ENCODE measurements around the gene RBP5.

RBP5 gene

DNA sequence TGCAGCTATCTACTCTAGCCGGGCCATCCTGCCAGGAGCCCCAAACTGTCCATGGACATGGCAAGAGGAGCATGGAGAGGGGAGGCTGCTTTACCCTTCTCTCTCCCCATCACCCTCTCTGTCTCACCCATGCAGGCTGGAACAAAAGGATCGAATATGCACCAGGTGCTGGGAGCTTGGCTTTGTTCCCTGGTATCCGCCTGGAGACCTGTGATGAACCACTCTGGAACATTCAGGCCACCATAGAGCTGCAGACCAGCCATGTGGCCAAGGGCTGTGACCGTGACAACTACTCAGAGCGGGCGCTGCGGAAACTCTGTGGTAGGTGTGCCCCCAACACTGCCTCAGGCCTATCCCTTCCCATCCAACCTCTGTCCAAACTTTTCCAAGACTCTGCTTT is 7.4 kb upstream of the RBP5 start:
- peaks cover 16% of the 10 kb centered on the region for H3K4me1 Mint-ChIP-seq
- no peak overlapping the region for H3K27ac Mint-ChIP-seq
- H3K4me3 Mint-ChIP-seq = no peak overlapping the region
- no peaks in the 10 kb centered on the region for H3K9me3 Mint-ChIP-seq
- peaks cover 8% of the 10 kb centered on the region for H3K36me3 Mint-ChIP-seq
- H3K27me3 Mint-ChIP-seq = no peaks in the 10 kb centered on the region

DNA sequence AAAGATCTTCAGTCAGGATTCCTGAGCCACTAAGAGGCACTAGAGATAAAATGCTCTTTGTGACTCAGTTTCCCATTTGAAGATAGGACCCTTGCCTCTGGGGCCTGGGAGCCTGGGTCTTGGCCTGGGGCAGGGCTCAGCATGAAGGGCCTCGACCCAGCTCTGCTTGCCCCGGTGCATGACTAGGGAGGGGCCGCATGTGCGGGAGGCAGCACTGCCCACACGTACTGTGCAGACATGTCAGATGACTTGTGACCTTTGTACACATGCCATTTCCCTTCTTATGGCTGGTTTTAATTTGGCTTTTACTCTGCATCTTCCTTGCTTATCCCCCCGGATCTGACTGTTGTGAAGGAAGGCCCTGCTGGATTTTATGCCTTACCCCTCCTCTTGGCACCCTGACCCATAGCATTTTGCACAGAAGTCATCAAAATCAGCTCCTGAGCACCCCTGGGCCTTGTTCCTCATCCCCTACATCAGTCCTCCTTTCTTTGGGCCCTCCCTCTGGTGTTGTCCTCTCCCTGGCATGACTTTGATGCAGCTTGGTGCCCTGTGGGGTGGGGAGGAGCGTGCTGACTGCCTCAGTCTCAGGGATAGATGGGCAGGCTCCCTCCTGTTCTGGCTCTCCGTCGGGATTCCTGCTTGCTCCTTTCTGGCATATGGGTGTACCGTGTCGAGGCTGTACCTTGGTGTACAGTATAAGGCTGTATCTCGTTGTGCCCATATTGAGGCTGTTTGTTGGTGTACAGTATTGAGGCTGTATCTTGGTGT is 5.9 kb upstream of the RBP5 start:
- Mint-ChIP-seq H3K9me3 (no peaks in the 10 kb centered on the region), H3K27ac (no peak overlapping the region), H3K27me3 (no peaks in the 10 kb centered on the region), H3K4me3 (no peak overlapping the region), H3K4me1 (peaks cover 22% of the 10 kb centered on the region), H3K36me3 (peaks cover 8% of the 10 kb centered on the region)

DNA sequence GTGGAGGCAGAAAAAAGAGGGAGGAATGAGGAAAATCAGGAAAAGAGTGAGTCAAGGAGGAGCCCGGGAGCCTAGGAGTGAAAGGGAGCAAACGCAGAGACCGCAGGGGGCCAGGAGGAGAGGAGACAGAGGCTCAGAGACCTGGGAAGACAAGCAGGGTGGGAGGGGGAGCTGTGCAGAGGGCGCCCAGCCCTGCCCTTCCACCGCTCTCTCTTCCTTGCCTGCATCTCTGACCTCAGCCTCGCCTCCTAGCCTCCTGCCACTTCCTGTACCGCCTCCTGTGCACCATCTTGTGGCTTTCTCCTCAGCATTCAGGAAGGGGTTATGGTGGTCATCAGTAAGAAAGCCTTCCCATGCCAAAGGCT is 2.8 kb upstream of the RBP5 start:
- no peak overlapping the region for H3K27ac Mint-ChIP-seq
- peak overlapping the region; percentile 96 for H3K4me3 Mint-ChIP-seq
- H3K36me3 Mint-ChIP-seq = peaks cover 2% of the 10 kb centered on the region
- no peaks in the 10 kb centered on the region for H3K9me3 Mint-ChIP-seq
- peaks cover 36% of the 10 kb centered on the region for H3K4me1 Mint-ChIP-seq
- H3K27me3 Mint-ChIP-seq = no peaks in the 10 kb centered on the region

DNA sequence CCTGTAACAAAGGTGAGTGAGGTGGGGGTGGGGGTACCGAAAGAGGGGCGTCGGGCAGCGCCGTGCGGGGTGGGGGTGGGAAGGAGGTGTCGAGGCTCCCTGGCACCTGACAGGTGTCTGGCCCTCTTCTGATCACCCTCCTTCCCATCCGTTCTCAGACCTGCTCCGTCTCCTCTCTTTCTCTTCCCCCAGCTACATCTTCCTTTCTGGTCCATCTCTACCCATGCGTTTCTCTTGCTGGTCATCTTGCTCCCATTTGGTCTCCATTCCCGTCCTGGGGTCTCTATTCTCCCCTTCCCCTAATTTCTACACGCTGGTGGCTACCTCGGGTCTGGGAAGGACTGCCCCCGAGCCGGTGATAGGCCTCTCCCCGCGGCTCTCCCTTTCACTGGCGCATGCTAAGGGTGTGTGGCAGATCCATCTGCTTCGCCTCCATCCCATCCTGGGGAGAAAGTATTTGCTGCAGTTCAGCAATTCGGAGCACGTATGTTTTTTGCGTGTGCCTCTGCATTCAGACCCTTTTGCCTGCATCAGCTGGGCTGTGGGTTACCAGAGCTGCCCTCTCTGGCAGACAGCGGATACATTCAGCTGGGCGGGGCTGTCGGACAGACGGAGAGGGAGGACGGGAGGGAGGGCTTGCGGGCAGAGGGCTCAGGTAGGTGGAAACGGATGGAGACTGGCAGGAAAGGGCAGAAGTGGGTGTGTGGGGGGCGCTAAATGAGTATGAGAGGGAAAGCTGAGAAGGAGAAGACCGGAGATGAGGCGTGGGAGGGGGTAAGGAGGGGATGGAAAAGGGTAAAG is 2.2 kb upstream of the RBP5 start:
- Mint-ChIP-seq H3K9me3 (no peaks in the 10 kb centered on the region), H3K27ac (peak overlapping the region; percentile 84), H3K4me3 (peak overlapping the region; percentile 96), H3K27me3 (no peaks in the 10 kb centered on the region), H3K4me1 (peaks cover 36% of the 10 kb centered on the region), H3K36me3 (peaks cover 2% of the 10 kb centered on the region)

DNA sequence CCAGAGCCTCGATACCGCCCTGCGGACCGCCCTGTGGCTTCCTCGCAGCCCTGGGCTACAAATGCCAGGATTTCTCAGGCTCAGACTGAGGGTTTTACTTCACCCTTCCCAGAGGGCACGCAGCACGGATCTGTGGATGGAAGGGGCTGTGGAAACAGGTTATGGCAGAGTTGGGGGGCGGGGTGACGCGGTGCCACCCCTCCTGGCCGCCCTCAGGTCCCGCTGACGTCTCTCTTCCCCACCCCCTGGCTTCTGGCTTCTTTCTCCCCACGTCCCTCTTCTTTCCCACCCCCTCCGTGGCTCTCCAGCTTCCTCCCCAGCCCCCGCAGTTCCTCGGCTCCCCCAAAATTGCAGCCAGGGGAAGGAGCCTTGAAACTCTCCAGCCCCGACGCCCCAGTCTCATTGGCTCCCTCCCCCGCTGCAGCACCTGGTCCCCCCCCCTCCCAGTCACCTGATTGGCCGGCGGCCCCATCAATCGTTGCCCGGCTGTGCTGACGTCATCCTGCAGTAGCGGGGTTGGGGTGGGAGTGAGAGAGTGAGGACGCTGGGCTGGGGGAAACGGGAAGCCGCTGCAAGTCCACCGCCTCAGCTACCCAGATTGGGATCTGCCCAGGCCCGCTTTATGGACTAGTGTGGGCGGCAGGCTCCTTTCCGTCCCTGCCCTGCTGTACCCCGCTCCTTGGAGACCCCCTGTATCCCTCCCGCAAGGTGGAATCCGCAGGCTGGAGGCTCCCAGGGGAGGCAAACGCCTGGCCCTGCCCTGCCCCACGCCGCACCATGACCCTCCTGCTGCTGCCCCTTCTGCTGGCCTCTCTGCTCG is 1.4 kb upstream of the RBP5 start, which contains the start of gene CLSTN3:
CLSTN3 (plus strand) TSS at position 500 of the 820 bp plus-strand sequence; CDS start at position 778, 278 bp downstream.
- Mint-ChIP-seq H3K27ac (peak within 1 kb of the TSS; percentile 84), H3K27me3 (no peaks in the 10 kb centered on the region), H3K4me1 (peaks cover 36% of the 10 kb centered on the region), H3K36me3 (no peaks in the 10 kb centered on the region), H3K4me3 (peak within 1 kb of the TSS; percentile 96), H3K9me3 (no peaks in the 10 kb centered on the region)

DNA sequence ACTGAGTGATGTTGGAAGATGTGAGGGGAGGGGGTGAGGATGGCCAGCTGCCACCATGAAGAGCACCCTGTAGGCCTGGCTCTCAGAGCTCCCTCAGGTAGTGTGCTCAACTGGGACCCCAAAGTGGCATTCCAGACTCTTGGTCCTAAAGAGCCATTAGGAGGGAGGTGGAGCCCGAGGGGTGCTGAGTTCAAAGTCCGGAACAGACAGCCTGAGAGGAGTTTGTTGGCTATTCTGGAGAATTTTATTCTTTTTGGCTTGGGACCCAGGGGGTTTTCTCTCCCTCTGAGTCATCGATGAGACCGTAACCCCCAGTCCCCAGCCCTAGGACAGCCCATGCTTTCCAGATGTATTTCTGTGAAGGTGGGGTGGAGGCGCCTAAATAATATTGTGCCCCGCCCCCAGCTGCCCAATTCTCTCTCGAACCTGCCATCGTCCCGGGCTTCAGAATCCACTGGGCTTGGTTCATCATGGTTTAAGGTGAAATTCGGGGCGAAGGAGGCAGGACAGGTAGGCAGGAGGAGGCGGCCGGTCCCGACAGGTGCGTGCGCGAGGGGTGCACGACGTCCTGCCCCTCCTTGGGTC is 690 bp upstream of the RBP5 start:
- peak overlapping the region; percentile 52 for H3K27ac Mint-ChIP-seq
- peak overlapping the region; percentile 96 for H3K4me3 Mint-ChIP-seq
- peaks cover 36% of the 10 kb centered on the region for H3K4me1 Mint-ChIP-seq
- H3K9me3 Mint-ChIP-seq = no peaks in the 10 kb centered on the region
- H3K36me3 Mint-ChIP-seq = no peaks in the 10 kb centered on the region
- no peaks in the 10 kb centered on the region for H3K27me3 Mint-ChIP-seq

DNA sequence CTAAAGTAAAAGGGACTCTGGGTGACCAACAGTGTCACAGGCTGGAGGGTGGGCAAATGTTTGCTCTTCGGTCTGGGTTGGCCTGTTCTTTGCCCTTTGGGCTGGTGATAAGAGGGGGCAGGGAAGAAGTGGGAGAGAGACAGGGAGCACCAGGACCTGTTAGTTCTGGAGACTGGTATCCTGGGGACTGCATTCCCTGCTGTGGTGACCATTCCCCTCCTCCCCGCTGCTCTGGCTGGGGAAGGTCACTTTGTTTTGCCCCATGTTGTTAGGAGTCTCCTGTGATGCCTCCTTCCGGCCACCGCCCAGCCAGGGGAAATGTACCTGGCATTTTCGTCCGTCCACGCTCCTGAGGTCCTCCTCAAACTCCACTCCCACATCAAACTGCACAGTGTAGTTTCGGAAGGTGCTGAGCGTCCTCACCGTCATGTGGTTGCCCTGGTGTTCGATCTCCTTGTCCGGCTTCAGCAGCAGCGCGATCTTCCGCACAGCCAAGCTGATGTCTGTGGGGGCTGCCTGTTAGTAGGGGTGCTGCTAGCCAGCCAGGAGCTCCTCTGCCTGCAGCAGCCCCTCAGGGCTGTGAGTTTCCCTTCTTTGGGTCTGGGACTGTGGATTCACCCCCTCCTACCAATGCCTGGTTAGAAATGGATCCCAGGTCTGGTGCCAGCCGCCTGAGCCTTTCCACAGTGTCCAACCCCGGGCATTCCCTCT is 618 bp downstream of the RBP5 start:
- Mint-ChIP-seq H3K36me3 (no peaks in the 10 kb centered on the region), H3K4me1 (peaks cover 36% of the 10 kb centered on the region), H3K9me3 (no peaks in the 10 kb centered on the region), H3K27me3 (no peaks in the 10 kb centered on the region), H3K27ac (no peak overlapping the region), H3K4me3 (peak overlapping the region; percentile 71)

DNA sequence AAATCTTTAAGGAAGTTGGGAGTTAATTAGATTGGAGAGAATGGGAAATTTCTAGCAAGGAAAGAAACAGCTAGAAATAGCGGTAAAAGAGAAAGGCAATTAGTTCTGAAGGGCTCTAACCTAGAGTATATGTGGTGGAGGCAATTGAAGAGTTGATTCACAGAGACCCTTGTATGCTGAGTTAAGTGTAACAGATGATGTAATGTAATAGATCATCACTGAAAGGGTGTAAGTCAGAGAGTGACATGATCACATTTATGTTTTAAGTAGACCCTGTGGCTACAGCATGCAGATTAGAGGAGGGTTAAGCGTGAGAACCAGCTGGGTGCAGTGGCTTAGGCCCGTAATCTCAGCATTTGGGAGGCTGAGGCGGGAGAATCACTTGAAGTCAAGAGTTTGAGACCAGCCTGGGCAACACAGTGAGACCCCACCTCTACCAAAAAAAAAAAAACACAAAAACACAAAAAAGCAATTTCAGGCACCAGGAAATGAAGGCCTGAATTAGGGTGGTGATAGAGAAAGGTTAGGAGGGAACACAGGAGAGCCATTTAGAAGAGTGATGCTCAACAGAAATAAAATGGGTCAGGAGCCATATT is 3.0 kb downstream of the RBP5 start:
- Mint-ChIP-seq H3K27ac (no peak overlapping the region), H3K36me3 (peaks cover 2% of the 10 kb centered on the region), H3K9me3 (no peaks in the 10 kb centered on the region), H3K27me3 (no peaks in the 10 kb centered on the region), H3K4me1 (peaks cover 16% of the 10 kb centered on the region), H3K4me3 (no peak overlapping the region)

DNA sequence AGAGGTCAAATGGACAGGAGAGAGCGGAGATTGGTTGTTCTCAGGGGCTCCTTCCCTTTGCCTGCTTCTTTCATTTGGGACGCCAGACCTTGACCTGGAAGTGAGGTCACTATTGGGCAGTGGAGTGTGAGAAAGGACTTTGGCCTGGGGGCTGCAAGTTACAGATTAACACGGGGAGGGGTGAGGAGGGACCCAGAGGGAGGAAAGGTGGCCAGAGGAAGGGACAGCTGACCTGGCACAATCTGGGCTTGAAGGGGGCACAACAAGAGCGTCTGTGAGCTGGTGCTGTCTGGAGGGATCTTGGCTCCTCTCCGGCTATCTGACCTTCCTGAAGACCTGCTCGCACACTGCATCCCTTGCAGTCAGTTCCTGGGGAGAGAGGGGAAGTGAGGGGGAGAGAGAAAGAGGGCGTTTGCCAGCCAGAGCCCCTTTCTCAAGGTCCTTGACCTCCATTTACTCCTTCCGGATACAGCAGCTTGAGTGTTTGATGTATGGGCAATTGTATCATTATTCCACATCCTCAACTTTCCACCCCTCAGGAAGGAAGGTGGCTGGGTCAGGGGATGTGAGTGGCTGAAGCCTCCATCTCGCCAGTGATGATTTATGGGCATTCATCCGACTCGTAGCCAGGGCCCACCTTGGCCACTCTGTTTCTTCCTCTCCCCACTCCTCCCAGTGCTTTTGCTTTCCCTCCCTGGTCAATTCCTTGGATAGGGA is 4.7 kb downstream of the RBP5 start:
- no peak overlapping the region for H3K4me3 Mint-ChIP-seq
- H3K27me3 Mint-ChIP-seq = no peaks in the 10 kb centered on the region
- peaks cover 12% of the 10 kb centered on the region for H3K4me1 Mint-ChIP-seq
- H3K36me3 Mint-ChIP-seq = peaks cover 2% of the 10 kb centered on the region
- H3K9me3 Mint-ChIP-seq = no peaks in the 10 kb centered on the region
- no peak overlapping the region for H3K27ac Mint-ChIP-seq

DNA sequence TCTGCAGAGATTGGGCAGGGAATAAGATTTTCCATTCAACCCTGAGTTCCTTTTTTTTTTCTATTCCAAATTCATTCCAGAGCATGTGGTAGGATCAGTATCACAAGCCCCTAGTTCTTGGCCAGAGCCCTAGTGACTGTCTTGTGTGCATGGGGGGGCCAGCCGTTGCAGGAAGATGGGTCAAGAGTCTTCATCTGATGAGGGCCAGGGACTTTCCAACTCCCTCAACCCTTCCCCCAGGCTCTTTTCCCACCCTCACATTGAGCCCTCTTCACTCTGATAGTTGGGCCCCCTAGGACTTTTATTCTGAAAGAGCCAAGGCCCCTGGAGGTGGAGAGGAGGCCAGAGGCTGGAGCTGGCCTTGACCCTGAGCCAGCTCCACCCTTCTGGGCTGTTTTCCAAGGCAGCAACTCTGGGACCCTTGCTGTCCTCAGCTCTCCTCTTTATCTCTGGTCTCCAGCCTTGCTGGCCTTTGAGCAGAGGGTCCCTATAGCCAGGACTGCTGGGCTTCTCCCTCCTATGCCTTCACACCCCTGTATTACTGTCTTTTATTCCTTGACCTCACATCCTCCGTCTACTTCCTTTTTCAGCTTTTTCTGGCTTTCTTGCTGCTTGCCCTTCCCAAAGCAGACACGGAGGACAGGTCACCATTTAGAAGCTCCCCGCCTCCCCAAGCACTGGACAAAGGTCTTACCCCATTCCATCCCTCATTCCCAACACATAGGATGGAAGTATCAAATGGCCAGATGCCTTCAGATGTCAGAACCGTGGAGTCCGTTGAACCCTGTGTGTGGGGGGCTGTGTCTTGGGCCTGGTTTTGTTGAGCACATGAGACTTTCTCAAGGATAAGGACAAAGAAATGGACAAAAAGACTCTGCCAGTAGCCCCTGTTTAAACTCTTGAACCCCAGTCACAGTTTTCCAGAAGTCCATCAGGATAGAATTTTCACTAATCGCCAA is 5.6 kb downstream of the RBP5 start:
- no peak overlapping the region for H3K27ac Mint-ChIP-seq
- peaks cover 5% of the 10 kb centered on the region for H3K4me1 Mint-ChIP-seq
- H3K36me3 Mint-ChIP-seq = peaks cover 2% of the 10 kb centered on the region
- H3K4me3 Mint-ChIP-seq = no peak overlapping the region
- no peaks in the 10 kb centered on the region for H3K27me3 Mint-ChIP-seq
- H3K9me3 Mint-ChIP-seq = no peaks in the 10 kb centered on the region

DNA sequence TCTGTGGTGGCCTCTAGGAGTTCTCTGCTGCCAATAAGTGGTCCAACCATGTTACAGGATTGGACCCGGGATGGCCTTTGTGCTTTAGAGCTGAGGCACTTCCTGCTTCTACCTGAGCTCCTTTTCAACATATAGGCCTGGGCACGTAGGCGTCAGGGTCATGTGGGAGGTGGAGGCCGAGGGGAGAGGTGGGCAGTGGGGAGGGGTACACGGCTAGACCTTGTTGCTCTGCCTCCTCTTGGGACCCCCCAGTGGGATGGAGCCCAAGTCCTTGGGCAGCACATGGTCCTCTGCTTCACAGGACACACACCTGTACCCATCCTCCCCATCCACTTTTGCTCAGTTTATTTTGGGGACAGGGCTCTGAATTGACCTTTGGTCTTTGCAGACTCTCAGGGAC is 7.4 kb downstream of the RBP5 start:
- Mint-ChIP-seq H3K4me3 (no peak overlapping the region), H3K27ac (no peak overlapping the region), H3K9me3 (no peaks in the 10 kb centered on the region), H3K27me3 (no peaks in the 10 kb centered on the region), H3K4me1 (no peaks in the 10 kb centered on the region), H3K36me3 (peaks cover 2% of the 10 kb centered on the region)

DNA sequence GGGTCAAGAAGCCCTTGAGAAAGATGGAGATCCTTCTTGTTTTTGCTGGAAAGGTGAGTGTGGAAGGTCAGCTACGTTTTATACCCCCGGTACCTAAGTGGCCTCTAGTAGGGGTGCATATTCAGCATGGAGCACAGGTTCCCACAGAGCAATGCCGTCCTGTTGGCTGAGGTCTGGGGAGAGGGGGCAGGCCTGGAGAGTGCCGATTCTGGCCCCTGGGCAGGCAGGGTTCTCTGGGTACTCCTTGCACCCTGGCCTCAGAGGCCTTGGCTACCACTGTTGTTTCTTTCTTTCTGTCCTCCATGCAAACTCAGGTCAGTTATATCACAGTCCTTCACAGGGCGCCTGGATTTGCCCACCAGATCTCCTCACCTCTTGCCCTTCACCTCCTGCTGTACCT is 8.5 kb downstream of the RBP5 start:
- Mint-ChIP-seq H3K4me3 (no peak overlapping the region), H3K36me3 (peaks cover 2% of the 10 kb centered on the region), H3K4me1 (no peaks in the 10 kb centered on the region), H3K27ac (no peak overlapping the region), H3K27me3 (no peaks in the 10 kb centered on the region), H3K9me3 (no peaks in the 10 kb centered on the region)

DNA sequence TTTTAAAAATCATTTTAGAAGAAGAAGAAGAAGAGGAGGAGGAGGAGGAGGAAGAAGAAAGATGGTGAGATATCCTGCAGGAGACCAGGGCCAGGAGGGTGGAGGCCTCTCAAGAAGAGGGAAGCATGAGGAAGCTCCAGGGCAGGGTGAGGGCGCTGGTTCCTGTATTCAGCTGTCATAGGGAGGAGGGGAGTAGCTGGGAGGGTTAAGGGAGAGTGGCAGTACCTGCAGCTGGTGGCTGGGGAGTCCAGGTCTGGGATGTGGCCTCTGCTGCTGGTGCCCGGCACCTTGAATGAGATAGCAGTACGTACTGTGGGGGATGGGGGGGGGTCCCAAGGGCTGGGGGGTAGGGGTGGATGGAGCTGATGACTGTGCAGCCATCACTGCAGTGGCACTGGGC is 9.8 kb downstream of the RBP5 start:
- no peak overlapping the region for H3K4me3 Mint-ChIP-seq
- no peak overlapping the region for H3K27ac Mint-ChIP-seq
- H3K4me1 Mint-ChIP-seq = no peaks in the 10 kb centered on the region
- H3K27me3 Mint-ChIP-seq = no peaks in the 10 kb centered on the region
- H3K9me3 Mint-ChIP-seq = no peaks in the 10 kb centered on the region
- peaks cover 2% of the 10 kb centered on the region for H3K36me3 Mint-ChIP-seq
